ENCODE data around the gene NPTXR.

The NPTXR gene

GRCh38 chr22:38846412-38846811, 2.6 kb upstream of the NPTXR start:
- Mint-ChIP-seq H3K36me3 (peaks cover 5% of the 10 kb centered on the region), H3K4me1 (peaks cover 17% of the 10 kb centered on the region), H3K27ac (no peak overlapping the region), H3K9me3 (no peaks in the 10 kb centered on the region), H3K4me3 (no peak overlapping the region)
- DNase-seq (ENCODE audit: low spot score in 2 of 2) = no peak
- no peak for ATAC-seq

DNA sequence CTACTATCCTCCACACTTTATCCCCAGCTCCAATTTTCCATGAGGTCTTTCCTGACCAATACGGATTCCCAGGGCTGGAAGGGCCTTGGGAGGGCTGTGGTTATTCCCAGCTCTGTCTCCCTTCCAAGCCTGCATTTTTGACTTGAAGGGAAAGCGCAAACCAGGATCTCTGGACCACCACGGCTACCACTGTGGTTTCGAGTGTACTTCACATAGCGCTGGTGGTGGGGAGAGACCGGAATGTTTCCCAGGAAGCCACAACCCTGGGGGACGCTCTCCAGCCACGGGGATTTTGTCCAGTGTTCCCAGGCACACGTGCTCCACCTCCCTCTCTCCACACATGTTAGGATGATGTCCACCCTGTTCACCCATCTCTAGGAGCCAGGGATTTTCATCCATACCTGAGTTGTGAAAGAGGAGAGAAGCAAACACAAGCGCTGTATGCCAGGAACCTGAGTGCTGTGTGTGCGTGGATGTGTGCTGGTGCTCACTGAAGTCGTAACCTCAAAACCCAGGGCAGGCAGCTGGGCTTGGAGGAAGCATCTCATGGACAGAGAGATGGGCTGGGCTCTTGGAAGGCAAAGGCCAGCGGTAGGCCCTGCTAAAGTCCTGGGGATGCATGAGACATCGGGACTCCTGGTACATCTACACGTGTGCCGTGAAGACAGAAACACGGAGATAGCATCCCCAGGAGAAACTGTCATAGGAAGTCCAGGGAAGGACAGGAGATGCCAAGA, 1.3 kb upstream of the NPTXR start:
- Mint-ChIP-seq H3K36me3 (peaks cover 5% of the 10 kb centered on the region), H3K27ac (no peak overlapping the region), H3K4me1 (peaks cover 24% of the 10 kb centered on the region), H3K9me3 (no peaks in the 10 kb centered on the region), H3K4me3 (peak overlapping the region; percentile 45)
- no peak for DNase-seq (ENCODE audit: low spot score in 2 of 2)
- ATAC-seq = no peak

- Mint-ChIP-seq H3K27ac (no peak overlapping the region), H3K36me3 (peaks cover 5% of the 10 kb centered on the region), H3K4me3 (peak overlapping the region; percentile 45)
Measured at GRCh38 chr22:38844315-38845003, 631 bp upstream of the NPTXR start.

GRCh38 chr22:38843201-38843656, 599 bp downstream of the NPTXR start:
- H3K4me3 Mint-ChIP-seq = peak overlapping the region; percentile 77
- DNase-seq (ENCODE audit: low spot score in 2 of 2) = peak; percentile 44 to 73
- ATAC-seq = peak; percentile 89
- peak overlapping the region; percentile 50 for H3K27ac Mint-ChIP-seq
- H3K4me1 Mint-ChIP-seq = peaks cover 31% of the 10 kb centered on the region
- no peaks in the 10 kb centered on the region for H3K9me3 Mint-ChIP-seq
- peaks cover 5% of the 10 kb centered on the region for H3K36me3 Mint-ChIP-seq

More at GRCh38 chr22:38844315-38845003, 631 bp upstream of the NPTXR start:
- DNase-seq (ENCODE audit: low spot score in 2 of 2) (no peak), ATAC-seq (no peak)
- H3K9me3 Mint-ChIP-seq = no peaks in the 10 kb centered on the region
- peaks cover 31% of the 10 kb centered on the region for H3K4me1 Mint-ChIP-seq

GRCh38 chr22:38842512-38843200, 1.2 kb downstream of the NPTXR start:
- DNase-seq (ENCODE audit: low spot score in 2 of 2) = no peak
- H3K4me1 Mint-ChIP-seq = peaks cover 31% of the 10 kb centered on the region
- H3K4me3 Mint-ChIP-seq = peak overlapping the region; percentile 77
- peaks cover 5% of the 10 kb centered on the region for H3K36me3 Mint-ChIP-seq
- H3K9me3 Mint-ChIP-seq = no peaks in the 10 kb centered on the region
- no peak for ATAC-seq
- peak overlapping the region; percentile 50 for H3K27ac Mint-ChIP-seq

DNA sequence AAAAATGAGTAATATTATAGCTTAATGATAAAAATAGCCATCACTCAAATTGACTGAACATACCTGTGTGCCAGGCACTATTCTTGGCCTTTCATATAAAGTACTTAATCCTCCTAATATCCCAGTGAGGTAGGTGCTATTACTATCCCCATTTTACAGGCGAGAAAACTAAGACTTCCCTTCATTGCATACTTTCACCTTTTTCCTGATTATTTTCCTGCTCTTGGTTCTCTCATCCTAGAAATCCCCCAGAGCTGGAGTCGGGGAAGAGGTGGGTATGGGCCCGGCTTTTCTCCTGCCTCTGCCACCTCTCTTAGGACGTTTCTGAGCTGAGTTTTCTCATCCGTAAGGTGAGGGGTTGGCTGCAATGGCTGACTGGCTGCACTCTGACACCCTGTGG, 2.2 kb downstream of the NPTXR start:
- H3K4me1 Mint-ChIP-seq = peaks cover 31% of the 10 kb centered on the region
- no peak overlapping the region for H3K4me3 Mint-ChIP-seq
- no peaks in the 10 kb centered on the region for H3K9me3 Mint-ChIP-seq
- no peak for ATAC-seq
- no peak for DNase-seq (ENCODE audit: low spot score in 2 of 2)
- H3K36me3 Mint-ChIP-seq = peaks cover 5% of the 10 kb centered on the region
- H3K27ac Mint-ChIP-seq = no peak overlapping the region

GRCh38 chr22:38841211-38841610, 2.6 kb downstream of the NPTXR start:
- Mint-ChIP-seq H3K4me3 (no peak overlapping the region), H3K9me3 (no peaks in the 10 kb centered on the region), H3K4me1 (peaks cover 31% of the 10 kb centered on the region), H3K36me3 (peaks cover 5% of the 10 kb centered on the region), H3K27ac (no peak overlapping the region)
- ATAC-seq (no peak), DNase-seq (ENCODE audit: low spot score in 2 of 2) (no peak)

GRCh38 chr22:38840129-38840528, 3.7 kb downstream of the NPTXR start:
- H3K4me3 Mint-ChIP-seq = no peak overlapping the region
- H3K36me3 Mint-ChIP-seq = peaks cover 5% of the 10 kb centered on the region
- DNase-seq (ENCODE audit: low spot score in 2 of 2) = no peak
- ATAC-seq = no peak
- H3K4me1 Mint-ChIP-seq = peaks cover 31% of the 10 kb centered on the region
- no peaks in the 10 kb centered on the region for H3K9me3 Mint-ChIP-seq
- H3K27ac Mint-ChIP-seq = peak overlapping the region; percentile 39

GRCh38 chr22:38839686-38840085, 4.1 kb downstream of the NPTXR start:
- peak overlapping the region; percentile 39 for H3K27ac Mint-ChIP-seq
- ATAC-seq = no peak
- DNase-seq (ENCODE audit: low spot score in 2 of 2) = no peak
- peaks cover 31% of the 10 kb centered on the region for H3K4me1 Mint-ChIP-seq
- H3K36me3 Mint-ChIP-seq = peaks cover 5% of the 10 kb centered on the region
- H3K4me3 Mint-ChIP-seq = no peak overlapping the region
- H3K9me3 Mint-ChIP-seq = no peaks in the 10 kb centered on the region

GRCh38 chr22:38837414-38837928, 6.4 kb downstream of the NPTXR start:
- no peak overlapping the region for H3K4me3 Mint-ChIP-seq
- H3K9me3 Mint-ChIP-seq = no peaks in the 10 kb centered on the region
- H3K27ac Mint-ChIP-seq = no peak overlapping the region
- ATAC-seq (no peak), DNase-seq (ENCODE audit: low spot score in 2 of 2) (no peak)
- H3K4me1 Mint-ChIP-seq = peaks cover 20% of the 10 kb centered on the region
- peaks cover under 1% of the 10 kb centered on the region for H3K36me3 Mint-ChIP-seq

DNA sequence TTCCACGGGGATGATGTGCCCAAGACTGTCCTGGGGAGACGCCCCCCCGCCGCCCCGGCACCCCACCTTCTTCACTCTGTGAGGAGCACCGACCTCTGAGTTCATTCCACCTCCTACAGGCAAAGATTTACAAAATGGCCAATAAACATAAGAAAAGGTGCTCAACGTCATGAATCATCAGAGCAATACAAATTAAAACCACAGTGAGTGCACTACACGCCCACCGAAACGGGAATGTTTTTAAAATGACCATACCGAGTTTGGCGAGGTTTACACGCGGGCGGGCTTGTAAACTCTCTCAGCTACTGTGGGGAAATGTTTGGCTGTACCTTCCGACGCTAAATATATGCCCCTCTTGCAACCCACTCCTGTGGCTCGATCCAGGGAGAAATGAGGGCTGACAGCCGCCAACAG, 7.9 kb downstream of the NPTXR start:
- Mint-ChIP-seq H3K27ac (no peak overlapping the region), H3K4me3 (no peak overlapping the region), H3K9me3 (no peaks in the 10 kb centered on the region), H3K36me3 (no peaks in the 10 kb centered on the region), H3K4me1 (peaks cover 13% of the 10 kb centered on the region)
- DNase-seq (ENCODE audit: low spot score in 2 of 2) (no peak), ATAC-seq (no peak)

GRCh38 chr22:38834991-38835390, 8.8 kb downstream of the NPTXR start:
- H3K4me1 Mint-ChIP-seq = peaks cover 4% of the 10 kb centered on the region
- no peak for DNase-seq (ENCODE audit: low spot score in 2 of 2)
- no peak overlapping the region for H3K27ac Mint-ChIP-seq
- H3K4me3 Mint-ChIP-seq = no peak overlapping the region
- ATAC-seq = no peak
- H3K9me3 Mint-ChIP-seq = no peaks in the 10 kb centered on the region
- H3K36me3 Mint-ChIP-seq = no peaks in the 10 kb centered on the region

GRCh38 chr22:38834215-38834953, 9.4 kb downstream of the NPTXR start:
- Mint-ChIP-seq H3K9me3 (no peaks in the 10 kb centered on the region), H3K36me3 (no peaks in the 10 kb centered on the region), H3K4me1 (no peaks in the 10 kb centered on the region), H3K4me3 (no peak overlapping the region), H3K27ac (no peak overlapping the region)
- ATAC-seq (no peak), DNase-seq (ENCODE audit: low spot score in 2 of 2) (no peak)

DNA sequence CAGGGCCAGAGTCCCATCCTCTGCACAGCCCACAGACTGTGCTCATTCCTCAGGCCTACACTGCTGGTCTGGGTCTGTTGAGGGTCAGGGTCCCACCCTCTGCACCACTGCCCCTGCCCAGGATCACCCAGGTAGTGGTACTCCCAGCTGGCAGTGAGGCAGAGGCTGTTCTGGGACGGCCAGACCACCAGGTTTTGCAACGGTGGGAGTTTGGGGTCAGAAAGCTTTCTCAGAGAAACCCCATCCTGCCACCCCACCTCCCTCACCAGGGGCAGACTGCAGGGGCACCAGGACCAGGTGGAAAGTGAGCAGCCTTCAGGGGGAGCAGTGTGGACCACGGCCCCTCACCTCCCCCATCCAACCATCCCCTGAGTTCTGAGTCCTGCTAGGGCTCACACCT, 10.8 kb downstream of the NPTXR start:
- H3K27ac Mint-ChIP-seq = no peak overlapping the region
- DNase-seq (ENCODE audit: low spot score in 2 of 2) = no peak
- H3K9me3 Mint-ChIP-seq = no peaks in the 10 kb centered on the region
- ATAC-seq = no peak
- H3K4me1 Mint-ChIP-seq = no peaks in the 10 kb centered on the region
- no peaks in the 10 kb centered on the region for H3K36me3 Mint-ChIP-seq
- H3K4me3 Mint-ChIP-seq = no peak overlapping the region
